GM12878 (cell line): ENCODE results near the gene ZNF534. TPM values are rescaled to one million over a fixed set of nuclear protein-coding genes. Genes with fewer than 3 reads are reported as not detected.

Experiments used
- ATAC-seq: fragments of 200-7000 bp; cut with Tn5 transposase; 3 replicates; pipeline ENCODE4 v1.9.1; 2020; ENCODE audit warnings: mild to moderate bottlenecking, moderate library complexity
- BruUV-seq: library from RNA; stranded (reverse); fragments of 400-500 nt; replicated peaks from 2 replicates; lab custom pipeline; 2021; lab: Mats Ljungman, UMichigan
- CTCF ChIA-PET: fragments of 300-600 bp; sonication (Branson Sonifier 250); formaldehyde crosslinking; extraction: SDS; loops from one replicate; lab custom pipeline; 2021; ENCODE audit warnings: inconsistent platforms; lab: Yijun Ruan, JAX
- POLR2A ChIA-PET: fragments of 350-600 bp; formaldehyde crosslinking; extraction: SDS; loops from one replicate; lab custom pipeline; 2021; ENCODE audit warnings: inconsistent platforms; lab: Charles Lee
- RAD21 ChIA-PET: fragments of 300-600 bp; sonication (Branson Sonifier 250); formaldehyde crosslinking; loops from one replicate; lab custom pipeline; 2023; ENCODE audit warnings: antibody characterized with exemption; ENCODE audit not compliant: unreplicated experiment; lab: Charles Lee
- SMC1A ChIA-PET: fragments of 300-600 bp; sonication (Branson Sonifier 250); formaldehyde crosslinking; loops from one replicate; lab custom pipeline; 2023; ENCODE audit not compliant: unreplicated experiment, uncharacterized antibody; lab: Charles Lee
- DNase-seq: peaks from one replicate; pipeline ENCODE4 v3.0.0-alpha.2; 2011; ENCODE audit warnings: low read depth, low spot score
- FAIRE-seq: peaks from 3 replicates; lab custom pipeline; 2011; peaks lifted over from hg19 to GRCh38; lab: Jason Lieb, UNC
- H2AFZ ChIP-seq: 2 replicates; pipeline ENCODE4 v1.6.0; 2011; ENCODE audit warnings: low read depth, low read length, control low read depth; ENCODE audit not compliant: control insufficient read depth
- H3K27ac ChIP-seq: 2 replicates; pipeline ENCODE4 v1.5.1; 2011; ENCODE audit warnings: control low read depth; ENCODE audit not compliant: control insufficient read depth, insufficient read depth
- H3K27me3 ChIP-seq, 2 experiments: replicated peaks in 1 of 2; 2 replicates each; pipeline versions ENCODE4 v1.6.0 to v1.6.1; 2011; ENCODE audit warnings: low read length in 1 of 2; ENCODE audit not compliant: control insufficient read depth in 2 of 2, insufficient read depth in 2 of 2
- H3K36me3 ChIP-seq, 2 experiments: 2 replicates each; pipeline ENCODE4 v1.5.1; 2011; ENCODE audit warnings: low read length in 1 of 2; ENCODE audit not compliant: control insufficient read depth in 2 of 2, insufficient read depth in 2 of 2
- H3K4me1 ChIP-seq: 2 replicates; pipeline ENCODE4 v1.6.1; 2011; ENCODE audit warnings: mild to moderate bottlenecking, low read length, moderate library complexity, mixed read lengths; ENCODE audit not compliant: control insufficient read depth, insufficient read depth
- H3K4me2 ChIP-seq: 2 replicates; pipeline ENCODE4 v1.6.0; 2011; ENCODE audit warnings: control low read depth; ENCODE audit not compliant: control insufficient read depth, insufficient read depth
- H3K4me3 ChIP-seq: fragments of 200-600 bp; sonication (generic); 2 replicates; pipeline ENCODE4 v1.5.1; 2016
- H3K79me2 ChIP-seq: 2 replicates; pipeline ENCODE4 v1.6.0; 2011; ENCODE audit warnings: low read length; ENCODE audit not compliant: control insufficient read depth, insufficient read depth
- H3K9ac ChIP-seq: 2 replicates; pipeline ENCODE4 v1.8.0; 2011; ENCODE audit warnings: low read length, control low read depth, mixed read lengths; ENCODE audit not compliant: control insufficient read depth, insufficient read depth
- H3K9me3 ChIP-seq: replicated peaks from 3 replicates; pipeline ENCODE4 v1.5.1; 2011; ENCODE audit warnings: mild to moderate bottlenecking, low read length; ENCODE audit not compliant: control insufficient read depth, insufficient read depth
- H4K20me1 ChIP-seq: 2 replicates; pipeline ENCODE4 v1.6.0; 2011; ENCODE audit not compliant: control insufficient read depth, insufficient read depth
- ASH2L ChIP-seq: fragments of 300-600, 200-600 bp; sonication (generic); IDR thresholded peaks from 2 replicates; pipeline ENCODE4 v1.6.1; 2017; ENCODE audit warnings: low read depth, mild to moderate bottlenecking, borderline replicate concordance
- E4F1 ChIP-seq: fragments of 450-650 bp; IDR thresholded peaks from 2 replicates; pipeline ENCODE4 v1.6.1; 2018; ENCODE audit warnings: borderline replicate concordance, mild to moderate bottlenecking; ENCODE audit not compliant: partially characterized antibody
- EGR1 ChIP-seq, 2 experiments: IDR thresholded peaks; 1 replicate in 1 of 2; 2 replicates in 1 of 2; pipeline ENCODE4 v1.6.1; 2011 to 2012; ENCODE audit warnings: low read depth in 2 of 2, low read length in 2 of 2, borderline replicate concordance in 1 of 2, mild to moderate bottlenecking in 1 of 2, moderate library complexity in 1 of 2
- HDAC6 ChIP-seq: fragments of 200-600 bp; sonication (generic); IDR thresholded peaks from one replicate; pipeline ENCODE4 v1.8.0; 2017; ENCODE audit warnings: antibody characterized with exemption; ENCODE audit not compliant: unreplicated experiment
- MLLT1 ChIP-seq: fragments of 450-650 bp; IDR thresholded peaks from 2 replicates; pipeline ENCODE4 v1.6.1; 2016; ENCODE audit warnings: mild to moderate bottlenecking
- MYB ChIP-seq: fragments of 150-350 bp; IDR thresholded peaks from 2 replicates; pipeline ENCODE4 v1.6.1; 2014; ENCODE audit warnings: mild to moderate bottlenecking, low read depth, low read length, borderline replicate concordance
- RB1 ChIP-seq: fragments of 450-650 bp; formaldehyde crosslinking; IDR thresholded peaks from 2 replicates; pipeline ENCODE4 v1.6.1; 2017; ENCODE audit warnings: mild to moderate bottlenecking, borderline replicate concordance
- SMC3 ChIP-seq: IDR thresholded peaks from 2 replicates; pipeline ENCODE4 v1.6.1; 2011; ENCODE audit warnings: low read length, improper control_type of control experiment, borderline replicate concordance
- STAT1 ChIP-seq: fragments of 450-650 bp; conservative IDR thresholded peaks from 2 replicates; pipeline ENCODE4 v1.6.1; 2014; ENCODE audit warnings: antibody characterized with exemption, mild to moderate bottlenecking
- ZBTB11 ChIP-seq: fragments of 450-650 bp; formaldehyde crosslinking; IDR thresholded peaks from 2 replicates; pipeline ENCODE4 v1.5.0; 2022; ENCODE audit warnings: mild to moderate bottlenecking, missing genetic modification characterization
- ZNF24 ChIP-seq: fragments of 450-650 bp; IDR thresholded peaks from 2 replicates; pipeline ENCODE4 v1.6.1; 2017; ENCODE audit warnings: antibody characterized with exemption, mild to moderate bottlenecking
- WGBS: methylation state at CpG from one replicate; pipeline ENCODE4 v1.1.6; 2016; ENCODE audit warnings: low lambda C conversion rate; ENCODE audit not compliant: insufficient replicate concordance, insufficient coverage; ENCODE audit errors: missing lambda C conversion rate; 5-methylcytosine and 5-hydroxymethylcytosine counted together
- in situ Hi-C: fragments of 300-500 bp; cut with MboI; formaldehyde crosslinking; loops from 9 replicates; pipeline ENCODE4 v1.14.3; 2018; ENCODE audit warnings: mixed read lengths
- intact Hi-C: fragments of 100-400 bp; cut with micrococcal nuclease; formaldehyde crosslinking; loops from one replicate; pipeline ENCODE4 v1.14.2; 2022; ENCODE audit not compliant: unreplicated experiment
- polyA plus RNA-seq, 11 experiments: library from polyadenylated mRNA; depleted of rRNA in 4 of 11; unstranded in 6 of 11; stranded (reverse) in 5 of 11; fragments of >200 nt; fragmentation: Nextera tagmentation in 4 of 11; fragmentation: Illumina TruSeq in 1 of 11; extraction: Ambion mirVana in 4 of 11; extraction: Trizol in 1 of 11; gene quantifications; 1 replicate in 1 of 11; 2 replicates in 10 of 11; pipeline versions ENCODE4 v1.2.1 to v1.2.3, GENCODE V29; 2011 to 2016; ENCODE audit warnings: inconsistent platforms in 2 of 11, missing spikeins in 2 of 11, low read depth in 1 of 11
- total RNA-seq, 4 experiments: library from RNA; depleted of rRNA in 3 of 4; stranded (reverse); fragments of >200 nt in 3 of 4; fragmentation: Illumina TruSeq in 1 of 4; extraction: Trizol in 1 of 4; gene quantifications; 2 replicates each; pipeline versions ENCODE4 v1.2.1 to v1.2.3, GENCODE V29; 2013 to 2021

Gene ZNF534
- total and polyA plus RNA-seq, 10 of the 15 experiments (the other 5 are each of a cell fraction or from before 2014, with no cell fraction given): 0.39 to 0.79 TPM; not detected in 8

- no peak for TF ChIP-seq ZBTB11 (CRISPR knock-in tag)
- TF ChIP-seq ZNF24: no peak
- no peak for TF ChIP-seq HDAC6
- TF ChIP-seq EGR1 (IDR thresholded peaks at IDR 0.05; ENCODE audit: borderline replicate concordance in 1 of 2, low read depth in 2 of 2, low read length in 2 of 2): no peak
- TF ChIP-seq ASH2L: no peak
These were observed 13.2 kb downstream of the ZNF534 start (continued) for GRCh38 chr19:52442179-52442578.

- 0% methylated on average over 2 of the region's 2 CpGs for WGBS
- intact Hi-C loops: no loop called here
- Histone ChIP-seq H3K79me2 (no peaks in the 10 kb centered on the region), H2AFZ (no peak overlapping the region), H3K36me3 (no peaks in the 10 kb centered on the region), H3K27ac (no peak overlapping the region), H3K4me3 (no peak overlapping the region), H3K27me3 (no peaks in the 10 kb centered on the region), H3K4me2 (no peak overlapping the region), H3K9ac (no peak overlapping the region), H3K4me1 (no peaks in the 10 kb centered on the region), H3K9me3 (no peaks in the 10 kb centered on the region; the same call in 2 of the 3 replicates), H4K20me1 (no peaks in the 10 kb centered on the region)
- in situ Hi-C loops: no loop called here
- ChIA-PET POLR2A (no interaction called here), RAD21 (no interaction called here), CTCF (no interaction called here), SMC1A (no interaction called here)
- no peak for DNase-seq
- BruUV-seq: no TSS peak
- no peak for ATAC-seq
- FAIRE-seq: no peak
- no peak for TF ChIP-seq SMC3
- no peak for TF ChIP-seq RB1
- no peak for TF ChIP-seq MLLT1
- no peak for TF ChIP-seq MYB
- no peak for TF ChIP-seq E4F1
- TF ChIP-seq STAT1: no peak
These were observed 15.6 kb downstream of the ZNF534 start for GRCh38 chr19:52444506-52444905.
